Upper lobe of right lung (tissue), 1 donor: ENCODE results near the gene RGMA. TPM values are rescaled to one million over a fixed set of nuclear protein-coding genes. Genes with fewer than 3 reads are reported as not detected.

Experiments used
- ATAC-seq: fragments of 200-7000 bp; cut with Tn5 transposase; one replicate; pipeline ENCODE4 v1.9.1; 2020; ENCODE audit warnings: mild to moderate bottlenecking, moderate library complexity
- DNase-seq: peaks from one replicate; pipeline ENCODE4 v3.0.0-alpha.2; 2020
- H3K27ac ChIP-seq: fragments of 200-600 bp; one replicate; pipeline ENCODE4 v1.8.0; 2022
- H3K27me3 ChIP-seq: fragments of 200-600 bp; one replicate; pipeline ENCODE4 v1.8.0; 2022; ENCODE audit warnings: mild to moderate bottlenecking
- H3K36me3 ChIP-seq: fragments of 200-600 bp; one replicate; pipeline ENCODE4 v1.8.0; 2022
- H3K4me1 ChIP-seq: fragments of 200-600 bp; one replicate; pipeline ENCODE4 v1.8.0; 2022
- H3K4me3 ChIP-seq: fragments of 200-600 bp; one replicate; pipeline ENCODE4 v1.8.0; 2022; ENCODE audit warnings: mild to moderate bottlenecking
- H3K9me3 ChIP-seq: fragments of 200-600 bp; one replicate; pipeline ENCODE4 v1.8.0; 2022
- CTCF ChIP-seq: fragments of 200-600 bp; IDR thresholded peaks from one replicate; pipeline ENCODE4 v1.8.0; 2022; ENCODE audit warnings: antibody characterized with exemption
- intact Hi-C: fragments of 100-400 bp; cut with DNase I; formaldehyde crosslinking; loops from one replicate; pipeline ENCODE4 v1.11.0; 2022
- total RNA-seq: library from RNA; stranded (reverse); fragmentation: NEBNext Ultra II Directional; extraction: Animal tissue kit (Norgen Biotek cat#: 25700); gene quantifications from one replicate; pipeline ENCODE4 v1.2.1, GENCODE V29; 2021
- donor health status: DM: no; HTN: yes; CAD: no; lungs with severe emphysema.

The RGMA gene
- total RNA-seq, 1 donor from 2014 or later, result 4.1 TPM

- Histone ChIP-seq H3K36me3 (no peaks in the 10 kb centered on the region), H3K4me3 (no peak overlapping the region), H3K9me3 (no peaks in the 10 kb centered on the region), H3K27me3 (no peaks in the 10 kb centered on the region), H3K27ac (no peak overlapping the region), H3K4me1 (peaks cover 7% of the 10 kb centered on the region)
- TF ChIP-seq CTCF, result no peak
- intact Hi-C loops, result no loop called here
- ATAC-seq (no peak), DNase-seq (no peak)
These were observed 32.2 kb downstream of the RGMA start for GRCh38 chr15:93056836-93057235.

- DNase-seq (no peak), ATAC-seq (no peak)
- Histone ChIP-seq H3K4me1 (no peaks in the 10 kb centered on the region), H3K27me3 (no peaks in the 10 kb centered on the region), H3K36me3 (no peaks in the 10 kb centered on the region), H3K4me3 (no peak overlapping the region), H3K9me3 (no peaks in the 10 kb centered on the region), H3K27ac (no peak overlapping the region)
- TF ChIP-seq CTCF, result no peak
- intact Hi-C loops, result no loop called here
These were observed 33.8 kb downstream of the RGMA start for GRCh38 chr15:93055211-93055610.

- no peak overlapping the region for H3K27ac ChIP-seq
These were observed 36.7 kb downstream of the RGMA start for GRCh38 chr15:93052090-93052879.

GRCh38 chr15:93051236-93052089 lies 37.5 kb downstream of the RGMA start:
- DNase-seq, result no peak
- H3K4me1 ChIP-seq, result peaks cover 16% of the 10 kb centered on the region
- no peaks in the 10 kb centered on the region for H3K27me3 ChIP-seq
- TF ChIP-seq CTCF, result no peak
- H3K27ac ChIP-seq, result no peak overlapping the region
- no peak for ATAC-seq
- H3K36me3 ChIP-seq, result no peaks in the 10 kb centered on the region
- intact Hi-C loops, result no loop called here
- no peak overlapping the region for H3K4me3 ChIP-seq
- no peaks in the 10 kb centered on the region for H3K9me3 ChIP-seq

More at GRCh38 chr15:93052090-93052879, 36.7 kb downstream of the RGMA start:
- Histone ChIP-seq H3K4me1 (peaks cover 16% of the 10 kb centered on the region), H3K9me3 (no peaks in the 10 kb centered on the region), H3K4me3 (no peak overlapping the region), H3K27me3 (no peaks in the 10 kb centered on the region), H3K36me3 (no peaks in the 10 kb centered on the region)
- no peak for TF ChIP-seq CTCF
- ATAC-seq (no peak), DNase-seq (no peak)
- intact Hi-C loops, result no loop called here

GRCh38 chr15:93050648-93051047 lies 38.4 kb downstream of the RGMA start:
- no peaks in the 10 kb centered on the region for H3K36me3 ChIP-seq
- DNase-seq (no peak), ATAC-seq (no peak)
- no peak overlapping the region for H3K4me3 ChIP-seq
- H3K9me3 ChIP-seq, result no peaks in the 10 kb centered on the region
- peaks cover 16% of the 10 kb centered on the region for H3K4me1 ChIP-seq
- H3K27ac ChIP-seq, result no peak overlapping the region
- intact Hi-C loops, result no loop called here
- TF ChIP-seq CTCF, result no peak
- no peaks in the 10 kb centered on the region for H3K27me3 ChIP-seq
